Fibroblast of gingiva (primary cell): ENCODE measurements around the gene CNTN4.

Source experiments
- DNase-seq: peaks from one replicate; pipeline ENCODE4 v3.0.0-alpha.2; 2011; ENCODE audit warnings: low read depth

The CNTN4 gene

GRCh38 chr3:2686816-2687502, 588.3 kb downstream of the CNTN4 start:
- DNase-seq, result no peak

DNA sequence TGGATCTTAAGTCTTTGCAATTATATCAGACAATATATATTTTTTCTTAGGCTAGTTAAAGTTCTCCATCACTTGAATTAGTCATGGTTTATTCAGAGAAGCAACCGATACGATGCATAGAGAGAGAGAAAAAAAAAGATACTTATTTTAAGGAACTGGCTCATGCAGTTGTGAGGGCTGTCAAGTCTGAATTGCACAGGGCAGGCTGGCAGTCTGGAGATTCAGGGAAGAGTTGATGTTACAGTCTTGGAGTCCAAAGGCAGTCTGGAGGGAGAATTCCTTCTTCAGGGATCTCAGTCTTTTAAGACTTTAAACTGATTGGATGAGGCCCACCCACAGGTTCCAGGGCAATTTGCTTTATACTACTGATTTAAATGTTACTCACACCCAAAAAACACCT, 598.9 kb downstream of the CNTN4 start:
- no peak for DNase-seq

DNA sequence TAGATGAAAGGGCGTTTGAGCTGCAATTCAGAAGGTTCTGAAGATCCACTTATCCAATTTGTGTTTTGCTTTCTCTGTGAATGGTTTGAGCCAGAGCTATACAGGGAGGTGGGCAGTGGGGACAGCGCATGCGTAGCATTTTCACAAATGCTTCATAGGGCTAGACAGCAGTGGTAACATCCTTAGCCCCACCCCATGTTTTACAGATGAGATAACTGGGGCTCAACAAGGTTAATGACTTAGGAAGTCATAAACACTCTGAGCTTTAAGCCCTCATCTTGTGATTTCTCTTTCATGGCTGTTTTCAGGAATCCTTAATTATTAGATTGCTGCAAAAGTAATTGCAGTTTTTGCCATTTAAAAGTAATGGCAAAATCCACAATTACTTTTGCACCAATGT, 602.8 kb downstream of the CNTN4 start:
- no peak for DNase-seq

DNA sequence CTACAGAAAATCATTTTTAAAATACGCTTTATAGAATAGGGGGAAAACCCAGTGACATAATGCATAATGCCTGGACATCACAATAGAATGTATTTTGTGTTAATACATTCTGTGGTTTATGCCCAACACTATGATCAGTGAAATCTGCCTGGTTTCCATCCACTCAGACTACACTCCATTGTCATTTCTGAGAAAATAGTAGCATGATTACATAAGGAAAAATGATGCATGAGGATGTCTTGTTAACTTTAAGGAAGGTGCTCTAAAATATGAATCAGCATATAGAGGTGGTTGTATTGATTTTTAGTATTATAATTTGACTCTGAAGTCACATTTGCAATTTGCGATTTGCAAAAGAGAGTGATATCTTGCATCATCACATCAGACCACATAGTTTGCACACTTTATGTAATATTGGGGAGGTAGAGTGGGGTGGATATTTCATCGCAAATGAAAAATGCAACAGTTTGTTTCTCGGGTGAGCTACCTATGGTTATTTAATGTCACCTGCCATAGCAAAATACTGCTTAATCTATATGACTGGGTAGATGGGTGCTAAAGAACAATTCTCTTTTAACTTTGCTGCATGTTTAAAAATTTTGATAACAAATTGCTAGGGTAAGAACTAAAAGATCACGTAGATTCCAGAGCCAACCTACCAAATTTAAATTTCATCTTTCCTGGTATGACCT, 607.6 kb downstream of the CNTN4 start:
- no peak for DNase-seq

- DNase-seq, result no peak
Observed at GRCh38 chr3:2706836-2707210, 608.2 kb downstream of the CNTN4 start.

GRCh38 chr3:2711081-2711480, 612.4 kb downstream of the CNTN4 start:
- DNase-seq, result no peak

- DNase-seq, result no peak
Observed at GRCh38 chr3:2713923-2714322, 615.3 kb downstream of the CNTN4 start.

DNA sequence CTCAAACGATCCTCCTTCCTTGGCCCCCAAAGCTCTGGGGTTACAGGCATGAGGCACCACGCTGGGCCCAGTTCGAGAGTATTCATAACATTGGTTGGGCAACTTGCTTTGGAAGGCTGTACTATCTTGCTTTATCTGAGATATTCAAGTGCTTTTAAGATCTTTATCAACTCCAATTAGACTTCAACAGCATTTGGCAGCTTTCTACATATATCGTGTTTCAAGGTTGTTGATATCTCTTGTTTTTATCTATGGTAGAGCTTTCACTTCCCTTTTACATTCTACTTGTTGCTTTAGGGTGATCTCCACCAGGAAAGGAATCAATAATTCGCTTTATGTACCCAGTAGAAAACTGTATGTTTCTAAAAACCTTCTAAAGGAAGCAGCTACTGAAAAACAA, 616.2 kb downstream of the CNTN4 start:
- DNase-seq, result no peak

GRCh38 chr3:2727101-2727500, 628.4 kb downstream of the CNTN4 start:
- no peak for DNase-seq

- DNase-seq, result no peak
Observed at GRCh38 chr3:2727610-2728318, 629.1 kb downstream of the CNTN4 start.

DNA sequence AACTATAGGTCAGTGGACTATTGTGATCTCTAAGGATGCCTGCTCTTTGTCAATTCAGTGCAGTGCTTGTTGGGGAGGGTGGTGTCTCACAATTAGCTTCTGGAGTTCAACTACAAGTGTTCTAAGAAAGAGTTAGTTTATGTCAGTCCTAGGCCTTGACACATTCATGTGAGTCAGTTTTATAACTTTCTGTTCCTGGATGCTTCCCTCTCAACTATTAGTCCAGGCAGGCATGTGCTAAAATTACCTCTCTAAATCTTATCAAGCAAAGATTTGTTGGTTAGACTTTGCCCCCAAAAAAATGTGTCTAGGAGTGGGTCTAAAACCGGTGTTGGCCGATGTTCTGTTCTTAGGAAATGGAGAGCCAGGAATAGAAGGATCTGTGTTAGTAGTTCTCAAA, 633.2 kb downstream of the CNTN4 start:
- no peak for DNase-seq

- no peak for DNase-seq
Observed at GRCh38 chr3:2735392-2735894, 636.8 kb downstream of the CNTN4 start.

DNA sequence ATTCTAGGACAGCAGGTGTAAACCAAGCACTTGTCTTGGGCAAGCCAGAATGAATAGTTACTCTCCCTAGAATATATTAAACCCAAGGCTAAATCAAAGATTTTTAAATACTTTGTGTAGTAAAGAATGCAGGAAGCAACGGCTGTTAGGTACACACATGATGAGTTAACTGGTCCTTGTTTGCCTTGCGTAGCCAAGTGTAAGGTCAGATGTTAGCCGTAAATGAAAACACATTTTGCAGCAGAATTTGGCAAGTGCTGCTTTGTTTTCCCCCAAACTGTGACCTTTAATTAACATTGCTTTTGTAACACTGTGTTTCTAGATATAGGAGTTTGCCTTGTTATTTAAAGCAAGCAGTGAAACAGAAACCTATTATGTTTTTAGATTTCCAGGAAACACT, 642.9 kb downstream of the CNTN4 start:
- DNase-seq, result no peak

- no peak for DNase-seq
Observed at GRCh38 chr3:2765002-2765579, 666.4 kb downstream of the CNTN4 start.

- DNase-seq, result no peak
Observed at GRCh38 chr3:2770451-2770850, 671.8 kb downstream of the CNTN4 start.

DNA sequence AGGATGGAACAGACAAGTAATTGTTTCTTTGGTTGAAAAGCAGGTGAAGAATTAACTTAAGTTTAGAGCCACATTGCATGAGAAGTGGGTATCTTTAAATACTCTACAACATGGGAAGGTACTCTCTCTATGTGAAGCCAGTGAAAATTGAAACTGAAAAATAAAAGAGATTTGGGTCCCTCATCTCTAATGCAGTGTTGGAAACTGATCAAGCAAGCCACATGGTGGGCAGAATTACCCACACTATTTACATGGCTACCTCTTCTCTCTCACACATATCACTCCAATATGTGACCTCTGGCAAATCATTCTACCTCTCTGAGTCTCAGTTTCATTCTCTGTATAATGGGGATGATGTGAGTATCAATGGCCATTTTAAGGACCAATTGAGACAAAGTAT, 672.5 kb downstream of the CNTN4 start:
- no peak for DNase-seq

- no peak for DNase-seq
Observed at GRCh38 chr3:2771741-2772140, 673.1 kb downstream of the CNTN4 start.

- DNase-seq, result no peak
Observed at GRCh38 chr3:2772803-2773202, 674.1 kb downstream of the CNTN4 start.

- no peak for DNase-seq
Observed at GRCh38 chr3:2774481-2775249, 676.0 kb downstream of the CNTN4 start.

DNA sequence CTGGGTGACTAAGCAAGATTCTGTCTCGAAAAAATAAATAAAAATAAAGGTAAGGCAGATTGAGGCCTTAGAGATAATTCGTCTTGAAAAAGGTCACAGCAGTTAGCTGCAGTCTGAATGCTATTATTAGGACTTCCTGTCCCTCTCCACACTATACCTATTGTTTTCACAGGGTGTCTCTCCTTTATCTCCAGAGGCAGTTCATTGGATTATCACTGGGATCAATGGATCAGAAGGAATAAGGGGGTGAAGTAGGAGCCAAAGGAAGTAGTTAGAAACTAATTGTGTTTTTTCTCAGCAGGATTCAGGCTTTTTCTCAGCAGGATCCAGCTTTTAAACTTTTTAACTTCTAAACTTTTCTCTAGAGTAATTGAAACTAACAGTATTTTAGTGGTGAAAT, 684.6 kb downstream of the CNTN4 start:
- DNase-seq, result no peak

DNA sequence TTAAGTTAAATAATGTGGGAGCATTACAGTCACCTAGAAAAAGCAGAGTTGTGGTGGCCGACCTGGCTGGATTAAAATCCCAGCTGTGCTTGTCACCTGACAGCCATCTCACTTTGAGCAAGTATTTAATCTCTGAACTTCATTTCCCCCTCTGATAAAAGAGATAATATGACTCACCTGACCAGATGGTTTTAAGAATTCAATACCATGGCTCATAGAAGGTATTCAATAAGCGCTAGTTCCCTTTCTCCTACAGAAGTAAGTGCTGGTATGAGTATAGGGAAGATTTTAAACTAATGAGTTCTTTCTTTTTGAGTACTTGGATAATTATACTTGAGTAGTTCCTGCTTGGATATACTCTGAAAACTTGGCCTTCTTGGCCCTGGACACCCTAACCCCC, 686.0 kb downstream of the CNTN4 start:
- DNase-seq, result no peak

- no peak for DNase-seq
Observed at GRCh38 chr3:2790266-2790815, 691.7 kb downstream of the CNTN4 start.
